ENCODE measurements around the gene ATXN2L. TPM values are rescaled to one million over a fixed set of nuclear protein-coding genes. Genes with fewer than 3 reads are reported as not detected.

Gene ATXN2L
- total and polyA plus RNA-seq, 2 of the 4 experiments (the other 2 are of a cell fraction), result 12.9 to 58.8 TPM

- in situ Hi-C loops (cut with MboI; ENCODE audit: low sequenced_read_pairs), result no loop called here
- no peaks in the 10 kb centered on the region for H3K27me3 ChIP-seq (ENCODE audit: control insufficient read depth, insufficient read depth, low read length)
- no peak for ATAC-seq (ENCODE audit: low read depth)
Observed at GRCh38 chr16:28859326-28859725, 36.5 kb downstream of the ATXN2L start.

More at GRCh38 chr16:28859326-28859725, 36.5 kb downstream of the ATXN2L start:
- Histone ChIP-seq H2AK5ac (ENCODE audit: low read depth, low read length) (no peak overlapping the region), H3K18ac (ENCODE audit: low read depth, low read length) (no peak overlapping the region), H4K20me1 (ENCODE audit: insufficient read depth, low read length) (peaks cover 3% of the 10 kb centered on the region), H2BK20ac (ENCODE audit: low read depth, low read length) (no peak overlapping the region), H3K9me1 (ENCODE audit: insufficient read depth, low read length) (peaks cover 7% of the 10 kb centered on the region; the same call in 1 of the 2 replicates), H3K9ac (ENCODE audit: low read depth, low read length) (no peak overlapping the region), H4K5ac (ENCODE audit: low read depth, low read length) (no peak overlapping the region), H2AK9ac (replicated peaks; ENCODE audit: low read depth, low read length, poor library complexity) (no peak overlapping the region), H3K14ac (replicated peaks; ENCODE audit: low read depth, low read length) (no peak overlapping the region), H3K23ac (ENCODE audit: low read depth, low read length) (no peak overlapping the region), H2BK15ac (ENCODE audit: low read depth, low read length) (no peak overlapping the region), H3K36me3 (ENCODE audit: control insufficient read depth, insufficient read depth, low read length) (no peaks in the 10 kb centered on the region), H4K91ac (ENCODE audit: insufficient read depth, low read depth, low read length) (no peak overlapping the region), H3K4me1 (ENCODE audit: control insufficient read depth, insufficient read depth, low read length) (no peaks in the 10 kb centered on the region; the same call in 1 of the 2 replicates), H3K4ac (ENCODE audit: low read depth, low read length) (no peak overlapping the region), H3K9me3 (ENCODE audit: control insufficient read depth, insufficient read depth, low read length) (no peaks in the 10 kb centered on the region), H3K4me2 (ENCODE audit: low read depth, low read length) (no peak overlapping the region), H3K27ac (ENCODE audit: insufficient read depth, low read length) (no peak overlapping the region), H4K8ac (ENCODE audit: low read depth in 2 of 2, low read length in 2 of 2) (no peak overlapping the region), H2BK120ac (ENCODE audit: low read depth, low read length) (no peak overlapping the region), H2BK5ac (ENCODE audit: low read depth, low read length, poor library complexity, severe bottlenecking) (no peak overlapping the region), H3K79me1 (ENCODE audit: low read depth in 1 of 2, low read length in 2 of 2) (peaks cover 24 to 46% of the 10 kb centered on the region in 2 experiments), H3K56ac (ENCODE audit: extremely low read depth, insufficient read depth, low read length) (no peak overlapping the region), H3K4me3 (ENCODE audit: insufficient read depth, low read depth, low read length) (no peak overlapping the region), H2AFZ (replicated peaks; ENCODE audit: low read length, poor library complexity) (no peak overlapping the region)
- no peak for TF ChIP-seq RAD21 (IDR thresholded peaks at IDR 0.05; ENCODE audit: low read length)
- no CpG with 5 or more reads among the region's 4 CpGs for WGBS, 2 experiments (ENCODE audit: extremely low coverage in 2 of 2, insufficient read length in 1 of 2)
- ChIA-PET CTCF (no interaction called here), POLR2A (ENCODE audit: unreplicated experiment) (no interaction called here)
- intact Hi-C loops (cut with micrococcal nuclease) (no loop called here), dilution Hi-C loops (cut with HindIII; ENCODE audit: low sequenced_read_pairs, unreplicated experiment) (no loop called here)
- no TSS peak for BruUV-seq (replicated peaks)
- DNase-seq, result no peak

Data from IMR-90 (cell line).